Measurements from ENCODE around the gene KPNA6. TPM values are rescaled to one million over a fixed set of nuclear protein-coding genes. Genes with fewer than 3 reads are reported as not detected.
"Not testable (repeated sequence)": the region's sequence is repeated elsewhere in the genome, so short reads cannot be mapped to it uniquely, and the experiment has no call there.

KPNA6 gene
- polyA plus RNA-seq, 3 donors = 11.0 to 26.7 (median 20.2) TPM

- TF ChIP-seq CTCF (IDR thresholded peaks at IDR 0.05) = no peak
- H3K36me3 Mint-ChIP-seq = peaks cover 3 to 32% of the 10 kb centered on the region in 2 donors
- H3K4me1 ChIP-seq (ENCODE audit: control insufficient read depth in 1 of 2, insufficient read depth in 2 of 2, low read length in 2 of 2) = no peaks in the 10 kb centered on the region
- peaks cover 2 to 10% (median 5%) of the 10 kb centered on the region in 7 donors for H3K9me3 Mint-ChIP-seq
- H3K4me3 Mint-ChIP-seq = no peak overlapping the region
- intact Hi-C loops (cut with micrococcal nuclease) = no loop called here
- H3K9ac ChIP-seq (ENCODE audit: insufficient read depth, low read length, poor library complexity, severe bottlenecking) = no peak overlapping the region
- no peak overlapping the region for H3K4me3 ChIP-seq (replicated peaks in 1 of 3; ENCODE audit: low read depth in 2 of 3, low read length in 3 of 3)
- no peak for DNase-seq
- H3K4me2 ChIP-seq (replicated peaks; ENCODE audit: extremely low read depth, low read length, poor library complexity, severe bottlenecking) = no peak overlapping the region
- peaks cover 0 to 2% of the 10 kb centered on the region in 2 donors for H3K9me3 ChIP-seq (replicated peaks in 1 of 2; ENCODE audit: control insufficient read depth in 1 of 2, insufficient read depth in 1 of 2, low read length in 2 of 2)
- H4K20me1 ChIP-seq (ENCODE audit: insufficient read depth, low read length) = peaks cover 93% of the 10 kb centered on the region
- no peaks in the 10 kb centered on the region for H3K27me3 ChIP-seq (ENCODE audit: control insufficient read depth in 2 of 2, insufficient read depth in 2 of 2, low read length in 2 of 2)
- peak overlapping the region in 1 of 7 donors; percentile 21 for H3K27ac Mint-ChIP-seq
- no peaks in the 10 kb centered on the region for H3K27me3 Mint-ChIP-seq (ENCODE audit: low read depth in 3 of 3)
- peaks cover 0 to 15% of the 10 kb centered on the region in 2 donors for H3K36me3 ChIP-seq (replicated peaks in 1 of 2; ENCODE audit: control insufficient read depth in 1 of 2, insufficient read depth in 2 of 2, low read length in 2 of 2)
- no peak overlapping the region for H3K27ac ChIP-seq (ENCODE audit: low read depth in 1 of 2, low read length in 2 of 2)
- H3K79me2 ChIP-seq (ENCODE audit: insufficient read depth, low read length) = peaks cover 96% of the 10 kb centered on the region
- 92% methylated on average over 2 of the region's 6 CpGs for WGBS (ENCODE audit: insufficient coverage)
- peaks cover 13% of the 10 kb centered on the region for H3K4me1 Mint-ChIP-seq
- H2AFZ ChIP-seq (ENCODE audit: insufficient read depth, low read depth, low read length, poor library complexity, severe bottlenecking) = no peak overlapping the region
Measured at GRCh38 chr1:32142446-32143301, 34.8 kb downstream of the KPNA6 start.

- DNase-seq; H3K9ac ChIP-seq (ENCODE audit: insufficient read depth, low read length, poor library complexity, severe bottlenecking); H3K9me3 ChIP-seq (replicated peaks in 1 of 2; ENCODE audit: control insufficient read depth in 1 of 2, insufficient read depth in 1 of 2, low read length in 2 of 2); H3K27me3 ChIP-seq (ENCODE audit: control insufficient read depth in 2 of 2, insufficient read depth in 2 of 2, low read length in 2 of 2); H3K4me2 ChIP-seq (replicated peaks; ENCODE audit: extremely low read depth, low read length, poor library complexity, severe bottlenecking); H3K27me3 Mint-ChIP-seq (ENCODE audit: low read depth in 3 of 3); H3K4me1 ChIP-seq (ENCODE audit: control insufficient read depth in 1 of 2, insufficient read depth in 2 of 2, low read length in 2 of 2); H3K4me3 Mint-ChIP-seq; intact Hi-C loops (cut with micrococcal nuclease); H3K27ac Mint-ChIP-seq; H3K27ac ChIP-seq (ENCODE audit: low read depth in 1 of 2, low read length in 2 of 2); H3K4me3 ChIP-seq (replicated peaks in 1 of 3; ENCODE audit: low read depth in 2 of 3, low read length in 3 of 3); H2AFZ ChIP-seq (ENCODE audit: insufficient read depth, low read depth, low read length, poor library complexity, severe bottlenecking): not testable (repeated sequence)
- Histone ChIP-seq H3K36me3 (replicated peaks in 1 of 2; ENCODE audit: control insufficient read depth in 1 of 2, insufficient read depth in 2 of 2, low read length in 2 of 2) (peaks cover 0 to 22% of the 10 kb centered on the region in 2 donors), H4K20me1 (ENCODE audit: insufficient read depth, low read length) (peaks cover 93% of the 10 kb centered on the region), H3K79me2 (ENCODE audit: insufficient read depth, low read length) (peaks cover 96% of the 10 kb centered on the region)
- WGBS (ENCODE audit: insufficient coverage) = no CpG with 5 or more reads among the region's 4 CpGs
- H3K36me3 Mint-ChIP-seq = peaks cover 3 to 35% of the 10 kb centered on the region in 2 donors
- H3K9me3 Mint-ChIP-seq = peaks cover 2 to 14% (median 8%) of the 10 kb centered on the region in 7 donors
- peaks cover 13% of the 10 kb centered on the region for H3K4me1 Mint-ChIP-seq
Measured at GRCh38 chr1:32143302-32143695, 35.4 kb downstream of the KPNA6 start.
